Muscle layer of colon (tissue), 2 donors: Measurements from ENCODE around the gene GABRB2.

Experiments
- H3K27ac ChIP-seq: one replicate; pipeline ENCODE4 v1.7.0; 2013; ENCODE audit warnings: low read depth, mild to moderate bottlenecking, low read length, moderate library complexity
- H3K27me3 ChIP-seq, 2 donors: one replicate each; pipeline ENCODE4 v1.7.0; 2013; ENCODE audit warnings: low read length in 2 of 2, mild to moderate bottlenecking in 2 of 2; ENCODE audit not compliant: insufficient read depth in 2 of 2, control insufficient read depth in 1 of 2
- H3K36me3 ChIP-seq: one replicate; pipeline ENCODE4 v1.7.0; 2013; ENCODE audit warnings: mild to moderate bottlenecking, low read length; ENCODE audit not compliant: insufficient read depth
- H3K4me1 ChIP-seq: one replicate; pipeline ENCODE4 v1.7.0; 2013; ENCODE audit warnings: mild to moderate bottlenecking, low read length; ENCODE audit not compliant: insufficient read depth
- H3K4me3 ChIP-seq, 2 donors: one replicate each; pipeline ENCODE4 v1.7.0; 2013; ENCODE audit warnings: low read length in 2 of 2, low read depth in 1 of 2, mild to moderate bottlenecking in 1 of 2, moderate library complexity in 1 of 2
- H3K9ac ChIP-seq: one replicate; pipeline ENCODE4 v1.7.0; 2013; ENCODE audit warnings: low read length
- H3K9me3 ChIP-seq: one replicate; pipeline ENCODE4 v1.7.0; 2013; ENCODE audit warnings: mild to moderate bottlenecking, low read length
- donor health status: abdominal sarcoma.
- donor health status: Adenocarcinoma of cecum.

Gene GABRB2

DNA sequence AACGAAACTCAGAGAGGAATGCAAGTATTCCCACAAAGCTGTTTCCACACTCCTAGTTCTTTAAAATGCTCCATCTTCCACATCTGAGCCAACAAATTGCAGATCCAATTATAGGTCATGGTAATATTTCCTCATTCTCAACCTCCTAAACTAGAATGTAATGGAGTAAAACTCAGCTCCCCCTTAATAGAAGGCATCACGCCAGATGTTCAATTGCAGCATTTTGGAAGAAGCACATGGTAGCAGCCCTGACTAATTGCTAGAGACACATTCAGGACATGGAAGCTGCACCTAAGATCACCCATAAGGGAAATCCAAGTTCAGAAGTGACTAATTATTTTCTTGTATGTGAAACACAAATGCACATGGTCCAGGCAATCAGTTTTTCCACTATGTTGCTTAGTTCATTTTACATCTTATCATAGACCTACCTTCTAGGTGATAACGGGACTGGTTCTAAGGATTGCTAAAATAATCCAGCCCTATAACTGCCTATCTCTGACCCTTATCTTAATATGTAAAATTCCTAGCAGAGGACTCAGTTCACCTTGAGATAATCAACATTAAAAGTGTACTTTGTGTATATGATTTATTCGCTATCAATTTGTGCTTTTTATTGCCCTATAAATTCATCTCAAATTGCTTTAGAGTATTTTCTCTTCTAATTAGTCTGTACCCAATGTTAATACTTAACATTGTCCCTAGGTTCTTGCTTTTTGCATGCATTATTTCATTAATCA lies 75.1 kb downstream of the GABRB2 start:
- Histone ChIP-seq H3K27me3 (no peaks in the 10 kb centered on the region), H3K36me3 (no peaks in the 10 kb centered on the region), H3K27ac (no peak overlapping the region), H3K9ac (no peak overlapping the region), H3K9me3 (no peaks in the 10 kb centered on the region), H3K4me3 (no peak overlapping the region), H3K4me1 (no peaks in the 10 kb centered on the region)

DNA sequence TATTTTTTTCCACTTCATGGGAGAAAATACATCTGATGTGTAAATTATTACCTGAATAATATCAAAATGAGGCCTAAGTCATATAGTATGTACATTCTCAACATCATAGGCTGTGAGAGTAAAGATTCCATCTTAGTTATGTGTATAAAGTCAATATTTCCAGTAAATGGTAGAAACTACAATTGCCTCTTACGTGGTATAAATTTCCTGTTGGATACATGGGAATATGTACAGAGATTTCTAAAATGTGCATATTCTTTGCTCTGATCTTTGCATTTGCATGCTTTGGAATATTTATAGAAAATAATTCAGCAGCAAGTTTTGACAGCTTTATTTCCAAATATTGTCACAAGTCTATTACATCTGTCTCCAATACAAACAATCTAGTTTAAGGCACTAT lies 78.8 kb downstream of the GABRB2 start:
- no peak overlapping the region for H3K27ac ChIP-seq

DNA sequence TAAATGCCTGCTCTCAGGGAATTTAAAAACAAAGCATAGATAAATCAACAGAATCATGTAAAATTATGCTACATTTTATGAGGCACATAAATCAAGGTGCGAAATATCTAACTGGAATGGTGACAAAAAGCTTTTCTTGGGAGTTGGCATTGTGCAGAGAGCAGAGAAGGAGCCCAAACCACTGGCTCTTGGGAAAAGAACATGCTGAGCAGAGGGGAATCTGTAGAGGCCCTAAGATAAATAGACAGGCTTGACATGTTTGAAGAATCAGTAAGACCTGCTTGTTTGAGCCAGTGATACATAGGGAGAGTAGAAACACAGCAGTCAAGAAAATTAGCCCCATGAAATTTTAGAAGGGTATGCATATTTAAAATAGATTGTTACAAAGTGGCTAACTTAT lies 85.8 kb downstream of the GABRB2 start:
- H3K4me3 ChIP-seq: no peak overlapping the region
- H3K4me1 ChIP-seq: no peaks in the 10 kb centered on the region
- H3K9me3 ChIP-seq: no peaks in the 10 kb centered on the region
- H3K36me3 ChIP-seq: no peaks in the 10 kb centered on the region
- H3K27me3 ChIP-seq: no peaks in the 10 kb centered on the region
- H3K27ac ChIP-seq: no peak overlapping the region
- H3K9ac ChIP-seq: no peak overlapping the region

More for the DNA sequence above, 78.8 kb downstream of the GABRB2 start:
- no peak overlapping the region for H3K9ac ChIP-seq
- no peaks in the 10 kb centered on the region for H3K9me3 ChIP-seq
- no peaks in the 10 kb centered on the region for H3K36me3 ChIP-seq
- H3K4me1 ChIP-seq: no peaks in the 10 kb centered on the region
- H3K27me3 ChIP-seq: no peaks in the 10 kb centered on the region
- no peak overlapping the region for H3K4me3 ChIP-seq

DNA sequence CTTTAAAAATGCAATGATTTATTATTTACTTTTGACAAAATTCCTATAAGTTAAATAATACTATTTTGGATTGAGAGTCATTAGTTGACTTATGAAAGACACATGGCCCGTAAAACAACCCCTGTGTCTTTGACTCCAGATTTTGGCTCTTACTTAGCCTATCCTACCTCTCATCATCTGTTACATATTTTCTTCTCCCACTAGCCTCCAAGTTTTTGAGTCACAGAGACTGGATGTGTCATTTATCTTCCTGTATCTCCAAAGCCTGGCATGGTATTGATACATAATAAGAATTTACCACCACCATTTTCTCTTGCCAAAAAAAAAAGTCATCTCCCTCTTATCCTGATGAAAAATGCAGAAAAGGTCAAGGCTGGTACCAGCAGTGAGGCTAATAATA lies 99.9 kb downstream of the GABRB2 start:
- no peak overlapping the region for H3K4me3 ChIP-seq

DNA sequence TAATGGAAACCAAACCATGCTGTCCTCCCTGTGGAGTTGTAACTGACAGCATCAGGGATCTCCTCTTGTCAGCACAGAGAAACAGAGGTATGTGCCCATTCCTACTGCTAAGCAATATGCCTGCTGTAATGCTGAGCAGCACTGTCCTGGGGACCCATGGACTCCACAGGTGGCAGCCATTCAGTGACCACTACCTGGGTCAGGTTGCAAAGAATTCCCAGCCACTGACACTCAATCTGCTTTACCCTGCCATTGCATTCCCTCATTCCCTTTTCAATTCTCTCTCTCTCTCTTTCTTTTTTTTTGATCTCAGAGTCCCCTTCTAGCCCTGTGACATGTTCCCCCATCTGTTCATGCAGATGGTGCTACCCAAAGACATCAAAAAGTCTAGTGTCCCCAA lies 104.1 kb downstream of the GABRB2 start:
- Histone ChIP-seq H3K9me3 (no peaks in the 10 kb centered on the region), H3K27me3 (no peaks in the 10 kb centered on the region), H3K4me1 (no peaks in the 10 kb centered on the region), H3K4me3 (no peak overlapping the region), H3K27ac (no peak overlapping the region), H3K36me3 (no peaks in the 10 kb centered on the region), H3K9ac (no peak overlapping the region)

More for the DNA sequence above, 99.9 kb downstream of the GABRB2 start:
- Histone ChIP-seq H3K4me1 (no peaks in the 10 kb centered on the region), H3K27ac (no peak overlapping the region), H3K9ac (no peak overlapping the region), H3K36me3 (no peaks in the 10 kb centered on the region), H3K9me3 (no peaks in the 10 kb centered on the region), H3K27me3 (no peaks in the 10 kb centered on the region)

DNA sequence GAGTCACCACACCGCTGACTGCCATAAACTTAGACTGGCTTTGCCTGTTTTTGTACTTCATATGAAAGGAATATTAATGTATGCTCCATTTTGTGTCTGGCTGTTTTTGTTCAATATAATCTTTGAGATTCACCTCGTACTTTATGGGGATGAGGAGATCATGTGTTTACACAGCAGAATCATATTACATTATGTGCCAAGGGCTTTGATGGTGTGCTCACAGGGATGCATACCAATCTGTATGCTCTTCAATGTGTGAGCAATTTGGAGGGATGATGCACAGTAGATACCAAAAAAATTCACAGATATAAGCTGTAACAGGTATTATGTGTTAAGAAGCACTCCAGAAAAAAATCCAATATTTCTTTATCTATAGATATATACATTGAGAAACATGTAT lies 113.7 kb downstream of the GABRB2 start:
- H3K4me3 ChIP-seq: no peak overlapping the region
- H3K27me3 ChIP-seq: no peaks in the 10 kb centered on the region
- H3K36me3 ChIP-seq: no peaks in the 10 kb centered on the region
- no peaks in the 10 kb centered on the region for H3K9me3 ChIP-seq
- H3K27ac ChIP-seq: no peak overlapping the region
- no peaks in the 10 kb centered on the region for H3K4me1 ChIP-seq
- no peak overlapping the region for H3K9ac ChIP-seq

DNA sequence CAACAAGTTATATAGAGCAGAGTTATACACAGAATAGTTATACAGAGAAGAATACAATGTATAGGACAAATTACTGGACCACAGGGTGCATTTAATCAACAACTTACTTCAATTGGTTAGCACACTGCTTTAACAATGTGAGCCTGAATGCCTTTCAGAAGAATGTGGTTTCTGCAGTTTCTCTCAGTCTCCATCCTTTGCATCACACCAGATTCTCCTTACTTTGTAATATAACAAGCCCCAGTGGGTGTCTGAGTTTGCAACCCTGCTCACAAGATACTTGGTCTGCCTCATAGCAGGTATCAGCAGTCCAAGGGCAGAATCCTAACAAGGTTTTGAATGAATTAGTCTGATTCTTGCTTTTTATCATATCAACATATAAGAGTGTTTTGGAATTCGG lies 114.6 kb downstream of the GABRB2 start:
- H3K4me1 ChIP-seq: no peaks in the 10 kb centered on the region
- no peak overlapping the region for H3K4me3 ChIP-seq
- H3K9me3 ChIP-seq: no peaks in the 10 kb centered on the region
- H3K27ac ChIP-seq: no peak overlapping the region
- H3K36me3 ChIP-seq: no peaks in the 10 kb centered on the region
- H3K27me3 ChIP-seq: no peaks in the 10 kb centered on the region
- no peak overlapping the region for H3K9ac ChIP-seq

DNA sequence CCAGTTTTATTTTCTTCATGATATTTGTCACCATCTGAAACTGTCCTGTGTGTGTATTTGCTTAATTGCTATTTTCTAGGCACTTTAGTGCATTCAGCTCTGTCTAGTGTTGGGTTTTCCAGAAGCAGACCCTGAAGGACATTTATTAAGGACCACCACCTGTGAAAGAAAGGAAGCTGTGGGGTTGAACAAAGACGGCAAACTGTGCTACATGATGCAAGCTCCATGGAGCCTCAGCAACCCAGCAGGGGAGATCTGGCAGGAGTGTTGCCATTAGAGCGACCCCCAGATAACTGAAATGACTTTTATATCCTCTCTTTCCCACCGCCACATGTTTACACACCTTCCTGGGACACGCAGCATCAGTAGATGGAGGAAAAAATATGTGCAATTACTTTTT lies 125.5 kb downstream of the GABRB2 start:
- H3K4me1 ChIP-seq: no peaks in the 10 kb centered on the region
- no peaks in the 10 kb centered on the region for H3K27me3 ChIP-seq
- no peaks in the 10 kb centered on the region for H3K36me3 ChIP-seq
- no peak overlapping the region for H3K4me3 ChIP-seq
- H3K9me3 ChIP-seq: no peaks in the 10 kb centered on the region
- no peak overlapping the region for H3K9ac ChIP-seq
- no peak overlapping the region for H3K27ac ChIP-seq

DNA sequence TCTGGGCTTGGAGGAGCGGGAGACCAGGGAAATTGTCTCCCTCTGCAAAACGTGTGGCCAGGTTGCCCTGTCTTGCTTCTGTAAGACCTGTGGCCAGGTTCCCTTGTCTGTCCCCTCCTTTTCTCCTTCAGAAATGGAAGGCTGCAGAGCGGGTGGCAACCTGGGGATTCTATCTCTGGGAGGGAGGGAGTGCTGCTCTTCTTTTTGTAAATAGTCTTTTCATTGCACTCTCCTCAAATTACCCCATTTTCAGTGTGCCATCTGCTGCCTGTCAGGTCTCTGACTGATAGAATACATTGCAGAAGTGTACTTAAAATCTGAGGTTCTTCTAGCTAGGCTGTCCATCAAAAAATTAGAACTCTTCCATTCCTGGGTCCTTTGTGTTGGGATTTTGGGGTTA lies 126.0 kb downstream of the GABRB2 start:
- Histone ChIP-seq H3K4me3 (no peak overlapping the region), H3K36me3 (no peaks in the 10 kb centered on the region), H3K4me1 (no peaks in the 10 kb centered on the region), H3K27me3 (no peaks in the 10 kb centered on the region), H3K9ac (no peak overlapping the region), H3K9me3 (no peaks in the 10 kb centered on the region), H3K27ac (no peak overlapping the region)

DNA sequence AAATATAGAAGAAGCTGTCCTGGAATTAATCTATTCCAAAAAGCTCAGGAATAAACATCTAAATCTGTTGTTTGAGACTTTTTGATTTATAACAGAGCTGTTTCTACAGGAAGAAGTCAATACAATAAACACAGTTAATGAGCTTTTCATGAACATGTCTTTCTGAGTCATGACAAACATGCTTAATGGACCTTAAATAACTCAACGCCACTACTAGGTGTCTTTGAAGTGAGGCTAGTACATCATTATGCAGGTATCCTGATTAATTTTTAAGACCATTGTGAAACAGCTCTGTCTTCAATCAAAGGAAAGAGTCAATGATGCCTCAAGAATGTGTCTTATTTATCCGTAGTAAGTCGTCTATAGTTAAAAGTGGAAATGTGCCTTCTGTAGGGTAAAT lies 131.6 kb downstream of the GABRB2 start:
- Histone ChIP-seq H3K9ac (no peak overlapping the region), H3K36me3 (no peaks in the 10 kb centered on the region), H3K27ac (no peak overlapping the region), H3K4me1 (no peaks in the 10 kb centered on the region), H3K27me3 (no peaks in the 10 kb centered on the region), H3K9me3 (no peaks in the 10 kb centered on the region), H3K4me3 (no peak overlapping the region)

DNA sequence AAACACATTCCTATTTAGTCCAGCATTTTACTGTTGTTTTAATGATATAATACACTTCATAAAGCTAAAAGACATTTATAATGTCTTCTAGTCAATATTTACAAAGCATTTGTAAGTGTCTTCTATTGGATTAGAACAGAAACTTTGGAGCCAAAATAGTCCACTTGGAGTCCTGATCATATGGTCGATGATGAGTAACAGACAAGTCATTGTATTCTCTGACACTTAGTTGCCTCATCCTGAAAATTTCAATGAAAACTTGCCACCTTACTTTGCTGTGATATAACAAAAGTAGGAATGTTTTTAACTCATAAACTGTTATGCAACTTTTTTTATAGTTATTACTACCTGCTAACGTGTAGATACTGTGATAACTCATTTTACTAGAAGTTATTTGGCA lies 132.5 kb downstream of the GABRB2 start:
- H3K27ac ChIP-seq: no peak overlapping the region

DNA sequence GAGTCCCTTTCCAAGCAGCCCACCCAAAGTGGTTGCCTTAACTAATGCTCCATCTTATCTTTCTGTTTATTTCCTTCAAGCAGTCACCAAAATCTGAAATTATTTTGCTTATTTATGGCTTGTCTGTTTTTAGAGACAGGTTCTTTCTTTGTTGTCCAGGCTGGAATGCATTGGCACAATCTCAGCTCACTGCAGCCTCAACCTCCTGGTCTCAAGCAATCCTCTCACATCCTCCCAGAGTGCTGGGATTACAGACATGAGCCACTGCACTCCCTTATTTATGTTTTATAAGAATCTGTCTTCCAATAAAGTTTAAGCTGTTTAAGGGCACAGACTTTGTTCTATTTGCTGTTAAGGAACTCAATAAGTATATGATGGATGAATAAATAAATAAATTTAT lies 133.7 kb downstream of the GABRB2 start:
- H3K27ac ChIP-seq: no peak overlapping the region
- no peak overlapping the region for H3K9ac ChIP-seq
- no peaks in the 10 kb centered on the region for H3K27me3 ChIP-seq
- H3K36me3 ChIP-seq: no peaks in the 10 kb centered on the region
- no peaks in the 10 kb centered on the region for H3K4me1 ChIP-seq
- H3K9me3 ChIP-seq: no peaks in the 10 kb centered on the region
- no peak overlapping the region for H3K4me3 ChIP-seq

More for the DNA sequence above, 132.5 kb downstream of the GABRB2 start:
- Histone ChIP-seq H3K27me3 (no peaks in the 10 kb centered on the region), H3K36me3 (no peaks in the 10 kb centered on the region), H3K4me3 (no peak overlapping the region), H3K4me1 (no peaks in the 10 kb centered on the region), H3K9ac (no peak overlapping the region), H3K9me3 (no peaks in the 10 kb centered on the region)
